Islet of Langerhans (tissue), 1 donor: ENCODE results near the gene DENND4A.
"Not testable (repeated sequence)": the region's sequence is repeated elsewhere in the genome, so short reads cannot be mapped to it uniquely, and the experiment has no call there.

Source experiments
- FAIRE-seq: peaks from one replicate; lab custom pipeline; 2011; peaks lifted over from hg19 to GRCh38; lab: Jason Lieb, UNC

Gene DENND4A

GRCh38 chr15:65757256-65757655 is 34.8 kb downstream of the DENND4A start:
- FAIRE-seq: no peak

GRCh38 chr15:65752151-65752700 is 39.9 kb downstream of the DENND4A start:
- FAIRE-seq: no peak

DNA sequence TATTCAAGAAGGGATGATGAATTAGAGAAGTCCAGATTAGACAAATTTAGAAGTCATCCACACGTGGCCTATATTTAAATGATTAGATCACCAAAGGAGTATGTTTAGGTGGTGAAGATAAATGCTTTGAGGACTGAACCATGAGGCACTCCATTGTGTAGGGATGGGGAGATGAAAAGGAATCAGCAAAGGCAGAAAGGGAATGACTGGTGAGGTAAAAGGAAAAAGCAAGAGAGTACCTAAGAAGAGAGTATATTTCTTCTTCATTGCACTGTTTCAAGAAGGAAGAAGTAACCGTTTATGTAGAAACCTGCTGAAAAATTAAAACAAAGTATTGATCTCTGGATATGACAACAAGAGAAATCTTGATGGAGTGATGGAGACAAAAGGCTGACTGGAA is 40.7 kb downstream of the DENND4A start:
- no peak for FAIRE-seq

- FAIRE-seq: no peak
These were observed 44.8 kb downstream of the DENND4A start for GRCh38 chr15:65747265-65747664.

DNA sequence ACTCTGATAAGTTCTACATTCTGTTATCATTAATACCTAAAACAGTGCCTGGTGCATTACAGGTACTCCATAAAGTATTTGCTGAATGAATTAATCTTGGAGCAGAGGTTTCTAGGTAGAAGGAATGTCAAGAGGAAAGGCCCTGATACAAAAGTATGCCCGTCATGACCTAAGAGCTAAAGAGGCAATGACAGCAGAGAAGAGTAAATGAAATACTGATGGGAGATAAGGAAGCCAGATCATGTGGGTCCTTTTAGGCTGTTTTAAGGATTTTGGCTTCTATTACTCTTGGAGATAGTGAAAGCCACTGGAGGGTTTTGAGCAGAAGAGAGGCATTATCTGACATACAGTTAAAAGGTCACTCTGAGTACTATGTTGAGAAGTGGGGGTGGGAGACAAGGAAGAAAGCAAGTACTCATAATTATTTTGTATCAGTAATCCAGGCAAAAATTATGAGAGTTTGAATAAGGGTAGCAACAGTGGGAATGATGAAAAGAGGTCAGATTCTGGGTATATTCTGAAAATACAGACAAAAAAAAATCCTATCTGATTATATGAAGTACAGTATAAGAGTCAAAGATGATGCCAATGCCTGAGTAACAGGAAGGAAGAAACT is 48.3 kb downstream of the DENND4A start:
- FAIRE-seq: no peak

- FAIRE-seq: no peak
These were observed 51.9 kb downstream of the DENND4A start for GRCh38 chr15:65740148-65740547.

DNA sequence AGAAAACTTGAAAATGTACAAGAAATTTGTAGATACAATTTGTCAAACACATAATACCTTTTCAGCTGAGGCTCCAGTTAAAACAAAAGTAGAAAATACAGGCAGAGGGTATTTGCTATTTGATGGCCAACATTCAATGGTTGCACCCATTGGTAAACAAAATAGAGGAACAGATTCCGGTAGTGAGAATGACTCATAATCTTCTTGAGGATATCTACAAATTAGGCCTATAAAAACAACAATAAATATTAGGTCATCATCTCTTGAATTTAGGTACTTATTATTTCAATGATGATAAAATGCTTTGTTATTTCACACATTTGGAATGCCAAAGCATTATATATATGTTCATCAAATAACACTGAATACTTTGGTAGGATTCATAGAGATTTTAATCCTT is 53.4 kb downstream of the DENND4A start:
- no peak for FAIRE-seq

- FAIRE-seq: not testable (repeated sequence)
These were observed 58.5 kb downstream of the DENND4A start for GRCh38 chr15:65733599-65733998.

DNA sequence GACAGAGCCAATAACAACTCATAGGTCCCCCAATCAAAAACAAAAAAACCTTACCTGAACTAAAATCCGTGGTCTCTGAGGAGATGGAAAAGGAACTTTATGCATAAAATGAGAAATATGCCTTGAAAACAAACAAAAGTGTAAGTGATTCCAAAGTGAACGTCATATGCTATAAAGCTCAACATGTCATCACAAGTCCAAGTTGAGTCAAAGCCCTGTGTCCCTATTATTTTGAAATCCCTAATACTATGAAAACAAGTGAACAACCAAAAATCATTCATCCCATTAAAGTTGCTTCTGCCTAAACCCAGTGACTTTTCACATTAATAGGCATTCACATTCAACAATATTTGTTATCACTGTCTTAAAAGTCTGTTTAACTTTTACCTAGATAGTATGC is 59.4 kb downstream of the DENND4A start:
- no peak for FAIRE-seq

DNA sequence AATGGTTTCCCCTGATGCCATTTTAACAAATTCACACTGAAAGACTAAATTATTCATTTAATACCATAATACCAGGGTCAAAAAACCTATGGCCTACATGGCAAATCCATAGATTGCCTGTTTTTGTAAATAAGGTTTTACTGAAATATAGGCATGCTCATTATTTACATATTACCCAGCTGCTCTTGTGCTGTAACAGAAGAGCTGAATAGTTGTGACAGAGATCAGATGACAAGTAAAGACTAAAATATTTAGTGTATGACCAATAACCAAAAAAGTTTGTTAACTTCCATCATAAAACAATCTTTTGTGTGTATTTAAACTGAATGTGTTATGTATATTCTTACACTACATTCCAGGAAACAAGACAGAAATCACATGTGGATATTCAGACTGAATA is 60.2 kb downstream of the DENND4A start:
- FAIRE-seq: no peak

GRCh38 chr15:65730549-65731172 is 61.4 kb downstream of the DENND4A start:
- FAIRE-seq: peak; percentile 76

DNA sequence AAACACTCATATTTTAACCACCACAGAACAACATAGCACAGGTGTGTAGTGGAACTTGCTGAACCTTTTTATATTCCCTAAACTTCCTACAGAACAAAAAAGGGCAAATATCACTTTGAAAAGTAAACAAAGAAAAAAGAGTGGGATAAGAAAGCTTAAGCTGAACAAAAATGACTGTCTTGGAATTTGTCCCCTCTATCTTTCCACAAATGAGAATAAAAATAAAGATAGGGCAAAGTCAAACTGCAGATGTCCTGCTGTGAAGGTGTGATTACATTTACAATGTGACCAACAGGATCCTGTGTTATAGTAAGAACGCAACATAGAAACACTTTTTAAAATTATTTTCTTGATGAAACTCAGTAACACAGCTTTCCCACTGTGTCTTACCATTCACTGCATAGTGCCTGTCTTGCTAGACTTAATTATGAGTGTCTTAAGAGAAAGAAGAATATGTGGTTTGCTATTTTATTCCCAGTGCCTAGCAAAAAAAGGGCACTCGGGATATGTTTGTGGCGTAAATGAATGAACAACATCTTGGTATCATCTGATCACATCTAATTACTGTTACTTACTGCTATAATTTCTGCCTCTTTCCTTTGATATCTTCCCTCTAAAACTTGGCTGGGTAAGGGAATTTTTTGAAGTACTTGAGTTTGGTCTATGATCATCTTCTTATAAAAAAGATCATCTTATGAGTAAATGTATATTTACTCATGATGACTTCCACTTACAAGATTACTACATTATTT is 67.5 kb downstream of the DENND4A start:
- no peak for FAIRE-seq

GRCh38 chr15:65723876-65724275 is 68.2 kb downstream of the DENND4A start:
- FAIRE-seq: no peak

GRCh38 chr15:65722191-65722590 is 69.9 kb downstream of the DENND4A start:
- no peak for FAIRE-seq

DNA sequence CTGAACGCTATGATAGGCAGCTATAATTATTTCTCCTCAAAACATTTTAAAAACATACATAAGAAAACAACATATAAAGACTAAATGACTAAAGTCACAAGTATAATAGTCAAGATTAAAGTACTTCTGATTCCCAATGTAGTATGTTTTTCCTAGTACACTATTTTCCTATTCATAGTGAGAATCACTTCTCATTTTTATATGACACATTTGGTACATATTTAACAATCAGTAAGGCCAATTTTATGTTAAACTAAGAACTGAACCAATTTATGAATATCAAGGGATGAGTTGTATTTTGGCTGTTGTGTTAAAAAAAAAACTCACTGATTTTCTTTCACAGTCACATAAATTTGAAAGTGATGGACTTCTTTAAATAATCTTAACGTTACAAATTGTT is 79.7 kb downstream of the DENND4A start:
- no peak for FAIRE-seq

GRCh38 chr15:65695081-65695480 is 97.0 kb downstream of the DENND4A start:
- no peak for FAIRE-seq

- no peak for FAIRE-seq
These were observed 101.3 kb downstream of the DENND4A start for GRCh38 chr15:65690778-65691177.

DNA sequence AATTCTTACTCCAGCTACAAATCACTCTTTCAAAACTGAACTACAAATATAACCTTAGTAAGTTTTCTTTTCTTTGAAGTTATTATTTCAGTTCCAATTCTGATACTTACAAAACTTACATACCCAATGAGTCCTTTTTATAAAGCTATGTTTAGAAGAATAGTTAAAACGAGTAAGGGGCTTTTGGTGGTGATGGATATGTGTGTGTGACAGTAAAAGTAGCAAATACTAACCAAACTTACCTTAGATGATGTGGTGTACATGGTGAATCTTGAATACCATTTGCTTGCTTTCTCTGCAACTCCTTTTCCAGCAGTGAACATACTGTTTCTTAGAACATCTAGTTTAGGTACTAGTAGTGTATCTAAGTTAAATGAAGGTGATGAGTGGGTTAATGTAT is 101.9 kb downstream of the DENND4A start:
- FAIRE-seq: no peak

DNA sequence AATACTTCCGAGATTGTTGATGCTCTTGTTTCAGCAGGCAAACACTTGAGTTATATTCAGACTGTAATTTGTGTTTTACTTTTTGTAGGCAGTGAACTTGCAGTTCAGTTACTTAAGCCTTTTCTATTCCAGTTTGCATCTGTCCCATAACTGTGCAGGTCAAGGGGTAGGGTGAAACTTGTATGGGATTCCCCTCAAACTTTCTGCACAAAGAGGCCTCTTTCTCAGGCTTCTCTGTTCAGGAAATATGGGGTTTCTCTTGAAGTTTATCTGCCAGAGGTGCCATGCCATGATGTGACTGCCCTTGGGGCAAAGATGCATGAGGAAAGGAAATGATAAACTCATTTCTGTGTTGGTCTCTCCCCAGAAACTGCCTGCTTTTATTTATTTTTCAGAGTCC is 103.6 kb downstream of the DENND4A start:
- no peak for FAIRE-seq

DNA sequence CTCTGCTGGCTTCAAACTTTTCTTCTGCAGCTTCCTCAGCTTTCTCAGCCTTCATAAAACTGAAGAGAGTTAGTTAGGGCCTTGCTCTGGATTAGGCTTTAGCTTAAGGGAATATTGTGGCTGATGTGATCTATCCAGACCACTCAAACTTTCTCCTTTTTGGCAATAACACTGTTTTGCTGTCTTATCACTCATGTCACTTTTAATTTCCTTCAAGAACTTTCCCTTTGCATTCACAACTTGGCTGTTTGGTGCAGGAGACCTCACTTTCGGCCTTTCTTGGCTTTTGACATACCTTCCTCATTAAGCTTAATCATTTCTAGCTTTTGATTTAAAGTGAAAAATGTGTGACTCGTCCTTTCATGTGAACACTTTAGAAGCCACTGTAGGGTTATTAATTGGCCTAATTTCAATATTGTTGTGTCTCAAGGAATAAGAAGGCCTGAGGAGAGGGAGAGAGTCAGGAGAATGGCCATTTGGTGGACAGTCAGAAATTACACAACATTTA is 109.6 kb downstream of the DENND4A start:
- FAIRE-seq: no peak

GRCh38 chr15:65680544-65680943 is 111.5 kb downstream of the DENND4A start:
- no peak for FAIRE-seq

DNA sequence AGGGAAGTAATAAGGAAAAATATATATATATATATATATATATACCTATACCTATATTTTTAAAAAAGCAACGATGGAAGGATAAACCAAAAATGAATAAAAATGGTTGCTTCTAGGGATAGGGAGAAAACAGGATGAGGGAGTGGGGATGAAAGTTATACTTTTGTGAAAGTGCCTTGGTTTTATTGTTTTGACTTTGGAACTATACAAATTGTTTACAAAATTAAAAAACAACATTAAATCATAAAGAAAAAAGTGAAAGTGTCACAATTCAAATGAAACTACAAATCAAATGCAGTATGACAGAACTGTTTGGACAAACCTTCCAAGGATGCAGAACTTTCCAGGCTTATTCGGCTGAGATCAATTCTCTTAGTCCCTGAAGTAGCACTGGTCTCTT is 116.0 kb downstream of the DENND4A start:
- peak; percentile 13 for FAIRE-seq

DNA sequence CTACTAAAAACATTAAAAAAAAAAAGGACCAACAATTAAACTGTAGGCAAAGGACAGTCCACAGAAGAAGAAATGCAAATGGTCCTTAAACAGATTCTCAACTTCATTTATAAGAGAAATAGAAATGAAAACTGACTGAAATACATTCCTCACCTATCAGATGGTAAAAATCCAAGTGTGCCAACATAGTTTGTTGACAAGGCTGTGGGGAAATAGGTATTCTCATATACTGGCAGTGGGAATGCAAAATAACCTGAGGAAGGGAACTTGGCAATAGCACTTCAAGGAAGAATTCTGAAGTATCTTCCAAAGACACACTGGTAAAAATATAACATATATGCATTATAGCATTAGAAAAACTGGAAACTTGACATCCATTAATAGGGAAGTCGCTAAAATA is 116.5 kb downstream of the DENND4A start:
- no peak for FAIRE-seq
